Renal pelvis (tissue), 12 donors: ENCODE data around the gene GAN. TPM values are rescaled to one million over a fixed set of nuclear protein-coding genes. Genes with fewer than 3 reads are reported as not detected.

Experiments used
- DNase-seq: peaks from one replicate; pipeline ENCODE4 v3.0.0-alpha.2; 2013
- long read RNA-seq, 16 experiments: transcript quantifications; one replicate each; lab custom pipeline, GENCODE V29; 2026
- polyA plus RNA-seq, 3 donors: library from polyadenylated mRNA; unstranded; fragments of 120-200 nt; gene quantifications; one replicate each; pipeline ENCODE4 v1.2.1, GENCODE V29; 2013; ENCODE audit not compliant: insufficient read length in 3 of 3

The GAN gene, protein sequence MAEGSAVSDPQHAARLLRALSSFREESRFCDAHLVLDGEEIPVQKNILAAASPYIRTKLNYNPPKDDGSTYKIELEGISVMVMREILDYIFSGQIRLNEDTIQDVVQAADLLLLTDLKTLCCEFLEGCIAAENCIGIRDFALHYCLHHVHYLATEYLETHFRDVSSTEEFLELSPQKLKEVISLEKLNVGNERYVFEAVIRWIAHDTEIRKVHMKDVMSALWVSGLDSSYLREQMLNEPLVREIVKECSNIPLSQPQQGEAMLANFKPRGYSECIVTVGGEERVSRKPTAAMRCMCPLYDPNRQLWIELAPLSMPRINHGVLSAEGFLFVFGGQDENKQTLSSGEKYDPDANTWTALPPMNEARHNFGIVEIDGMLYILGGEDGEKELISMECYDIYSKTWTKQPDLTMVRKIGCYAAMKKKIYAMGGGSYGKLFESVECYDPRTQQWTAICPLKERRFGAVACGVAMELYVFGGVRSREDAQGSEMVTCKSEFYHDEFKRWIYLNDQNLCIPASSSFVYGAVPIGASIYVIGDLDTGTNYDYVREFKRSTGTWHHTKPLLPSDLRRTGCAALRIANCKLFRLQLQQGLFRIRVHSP
- 1 to 10 TPM; 2.3 to 3.5 (median 3.4) TPM for polyA plus RNA-seq
- long read RNA-seq, donor 1: 0 reads
- long read RNA-seq, donor 2: 0 reads
- long read RNA-seq, donor 3: 0 reads
- long read RNA-seq, donor 4: 0 reads
- long read RNA-seq, donor 5: 0 reads
- long read RNA-seq, donor 6, full-length matches to known transcripts: 2 of 2 reads
- long read RNA-seq, donor 6, partial matches to known transcripts: 0 of 2 reads
- long read RNA-seq, donor 6, other reads (novel, unspliced or antisense): 0 of 2 reads
- long read RNA-seq, donor 7: 0 reads
- long read RNA-seq, donor 8: 0 reads
- long read RNA-seq, donor 9: 0 reads
- long read RNA-seq, donor 10: 0 reads
- long read RNA-seq, donor 11: 0 reads
- long read RNA-seq, donor 12, full-length matches to known transcripts: 2 of 2 reads
- long read RNA-seq, donor 12, partial matches to known transcripts: 0 of 2 reads
- long read RNA-seq, donor 12, other reads (novel, unspliced or antisense): 0 of 2 reads
- long read RNA-seq, donor 13: 0 reads
- long read RNA-seq, donor 14: 0 reads
- long read RNA-seq, donor 15: 0 reads
- long read RNA-seq, donor 16: 0 reads

DNA sequence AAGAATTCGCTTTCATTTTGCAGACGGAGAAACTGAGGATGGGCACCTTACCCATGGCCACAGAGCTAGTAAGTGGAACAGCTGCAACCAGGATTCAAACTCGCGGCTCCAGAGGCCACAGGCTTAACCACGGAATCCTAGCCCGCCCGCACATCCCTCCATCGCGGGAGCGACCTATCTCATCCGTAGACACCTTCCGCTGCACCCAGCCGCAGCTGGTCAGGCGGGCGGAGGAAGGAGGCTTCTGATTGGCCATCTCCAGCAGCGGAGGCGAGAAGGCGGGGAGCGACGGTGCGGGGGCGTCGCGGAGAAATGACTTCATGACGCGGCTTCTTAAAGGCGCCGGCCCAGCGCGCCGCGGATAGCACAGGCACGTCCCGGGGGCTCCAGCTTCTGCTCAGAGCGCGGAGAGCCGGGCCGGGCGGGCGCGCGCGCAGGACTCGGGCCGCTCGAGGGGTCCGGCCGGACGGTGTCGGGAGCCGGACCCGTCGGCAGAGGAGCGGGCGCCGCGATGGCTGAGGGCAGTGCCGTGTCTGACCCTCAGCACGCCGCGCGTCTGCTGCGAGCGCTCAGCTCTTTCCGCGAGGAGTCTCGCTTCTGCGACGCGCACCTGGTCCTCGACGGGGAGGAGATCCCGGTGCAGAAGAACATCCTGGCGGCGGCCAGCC, at the start of gene GAN:
TSS of gene GAN (plus strand) at position 360 of the 668 bp plus-strand sequence. CDS start at position 512, 152 bp downstream.
- DNase-seq: peak; percentile 95

GRCh38 chr16:81265052-81265451, 49.7 kb upstream of the GAN start:
- DNase-seq: no peak

- DNase-seq: no peak
These were observed 48.9 kb upstream of the GAN start for GRCh38 chr16:81265658-81266451.

GRCh38 chr16:81266680-81267095, 48.1 kb upstream of the GAN start:
- no peak for DNase-seq

DNA sequence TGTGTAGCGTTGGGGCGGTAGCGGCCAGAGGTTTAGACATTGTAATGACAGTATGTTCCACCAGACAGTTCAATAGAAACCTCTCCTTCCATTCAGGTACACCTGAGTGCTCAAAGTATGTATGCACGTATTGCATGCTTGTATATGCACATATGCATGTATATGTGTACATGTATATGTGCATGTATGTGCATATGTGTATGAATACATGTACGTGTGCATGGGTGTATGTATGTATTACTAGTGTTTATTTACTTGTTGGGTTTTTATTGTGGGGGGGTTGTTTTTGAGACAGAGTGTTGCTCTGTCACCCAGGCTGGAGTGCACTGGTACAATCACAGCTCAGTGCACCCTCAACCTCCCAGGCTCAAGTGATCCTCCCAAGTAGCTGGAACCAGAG, 46.3 kb upstream of the GAN start:
- no peak for DNase-seq

GRCh38 chr16:81273223-81273950, 41.4 kb upstream of the GAN start:
- DNase-seq: no peak

- DNase-seq: no peak
These were observed 39.7 kb upstream of the GAN start for GRCh38 chr16:81275064-81275532.

- DNase-seq: no peak
These were observed 39.0 kb upstream of the GAN start for GRCh38 chr16:81275795-81276194.

DNA sequence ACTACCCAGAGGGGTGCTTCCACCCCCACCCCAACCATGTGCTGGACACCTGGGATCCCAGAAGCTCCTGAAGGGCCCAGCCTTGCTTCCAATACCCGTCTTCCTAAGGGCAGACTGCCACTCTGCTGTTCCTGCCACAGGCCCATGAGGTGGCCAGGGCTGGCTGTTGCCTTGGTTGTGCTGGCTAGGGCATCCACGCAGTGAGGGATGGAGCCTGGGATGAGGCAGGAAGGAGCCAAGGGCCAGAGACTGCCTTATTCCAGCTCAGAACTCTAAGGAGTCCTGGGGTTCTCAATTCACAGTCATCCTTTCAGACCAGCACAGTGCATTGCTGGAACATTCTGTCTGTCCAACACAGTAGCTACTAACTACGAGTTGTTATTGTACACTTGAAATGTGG, 38.4 kb upstream of the GAN start:
- DNase-seq: no peak

DNA sequence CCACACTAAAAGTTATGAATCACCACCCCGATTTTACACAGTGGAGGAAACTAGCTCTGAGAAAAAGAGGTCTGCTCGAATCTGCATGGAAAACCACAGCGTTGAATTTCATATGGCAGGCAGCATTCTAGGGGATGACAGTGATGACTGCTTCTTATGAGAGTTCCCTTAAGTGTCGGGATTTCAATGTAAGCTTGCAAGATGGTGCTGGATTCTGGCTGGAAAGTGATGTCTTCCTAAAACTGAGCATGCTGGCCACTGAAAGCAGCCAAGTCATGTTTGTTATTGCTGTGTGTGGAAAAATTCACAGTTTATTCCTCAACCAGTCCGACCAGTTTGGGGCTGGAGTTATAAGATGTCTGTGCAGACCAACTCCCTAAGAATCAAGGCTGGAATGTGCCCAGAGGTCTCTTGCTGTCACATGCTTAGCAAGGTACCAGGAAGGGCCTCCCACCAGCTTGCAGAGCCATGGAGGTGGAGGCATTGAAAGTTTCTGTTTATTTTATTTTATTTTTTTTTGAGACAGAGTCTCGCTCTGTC, 37.2 kb upstream of the GAN start:
- peak; percentile 12 for DNase-seq

GRCh38 chr16:81278526-81278925, 36.2 kb upstream of the GAN start:
- DNase-seq: no peak

DNA sequence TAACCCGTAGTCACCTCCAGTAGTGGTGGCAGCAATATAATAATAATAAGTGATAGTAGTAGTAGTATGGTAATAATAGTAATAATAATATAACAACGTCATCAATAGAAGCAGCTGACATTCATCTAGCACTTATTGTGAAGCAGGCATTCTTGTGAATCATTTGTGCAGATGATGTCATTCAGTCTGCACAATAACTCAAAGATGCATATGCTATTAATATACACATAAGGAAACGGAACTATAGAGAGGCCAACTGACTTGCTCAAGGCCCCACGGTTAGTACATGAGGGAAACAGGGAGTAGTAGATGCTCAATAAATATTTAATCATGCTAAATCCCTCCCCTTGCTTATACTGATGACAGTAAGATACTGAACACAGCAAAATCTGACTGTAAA, 35.4 kb upstream of the GAN start:
- no peak for DNase-seq

- no peak for DNase-seq
These were observed 34.4 kb upstream of the GAN start for GRCh38 chr16:81280393-81280792.

- DNase-seq: no peak
These were observed 31.7 kb upstream of the GAN start for GRCh38 chr16:81283044-81283443.

DNA sequence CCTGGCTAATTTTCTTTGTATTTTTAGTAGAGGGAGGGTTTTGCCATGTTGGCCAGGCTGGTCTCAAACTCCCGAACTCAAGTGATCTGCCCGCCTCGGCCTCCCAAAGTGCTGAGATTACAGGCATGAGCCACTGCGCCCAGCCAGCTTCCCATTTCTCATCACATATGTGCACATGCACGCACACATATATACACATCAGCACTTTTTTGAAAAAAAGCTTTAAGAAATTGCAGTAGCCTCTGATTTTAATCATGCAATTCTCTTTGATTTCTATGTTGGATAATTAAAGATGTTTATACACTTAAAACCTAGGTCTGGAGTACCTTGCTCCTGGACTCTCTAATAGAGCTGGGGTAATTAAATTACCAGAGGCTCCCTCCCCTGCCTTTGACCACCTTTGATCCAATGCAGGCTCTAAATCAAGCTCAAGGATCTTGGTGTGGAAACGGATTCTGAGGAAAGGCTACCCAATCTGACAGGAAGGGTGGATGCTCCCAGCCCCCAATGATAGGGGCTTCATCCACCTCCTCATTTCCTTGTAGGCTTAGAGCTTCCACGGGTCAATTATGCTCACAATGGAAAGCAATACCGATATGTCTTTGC, 29.7 kb upstream of the GAN start:
- no peak for DNase-seq

DNA sequence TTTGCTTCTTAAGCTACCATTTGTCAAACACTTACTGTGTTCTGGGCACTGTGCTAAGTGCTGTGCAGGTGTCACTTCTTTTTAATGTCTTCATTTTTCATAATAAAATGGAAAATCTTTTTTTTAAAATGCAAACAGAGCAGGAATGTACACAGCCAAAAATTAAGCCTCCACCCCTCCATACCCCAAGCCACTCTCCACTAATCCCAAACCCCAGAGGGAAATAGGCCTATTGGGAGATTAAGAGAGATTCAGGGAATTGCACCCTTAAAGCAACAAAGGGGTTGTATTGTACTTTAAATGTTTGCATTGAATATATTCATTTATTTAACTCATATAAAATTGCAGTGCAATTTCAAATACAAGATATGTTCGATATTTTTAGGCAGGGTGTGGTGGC, 28.6 kb upstream of the GAN start:
- no peak for DNase-seq

- DNase-seq: no peak
These were observed 23.6 kb upstream of the GAN start for GRCh38 chr16:81291117-81291516.

DNA sequence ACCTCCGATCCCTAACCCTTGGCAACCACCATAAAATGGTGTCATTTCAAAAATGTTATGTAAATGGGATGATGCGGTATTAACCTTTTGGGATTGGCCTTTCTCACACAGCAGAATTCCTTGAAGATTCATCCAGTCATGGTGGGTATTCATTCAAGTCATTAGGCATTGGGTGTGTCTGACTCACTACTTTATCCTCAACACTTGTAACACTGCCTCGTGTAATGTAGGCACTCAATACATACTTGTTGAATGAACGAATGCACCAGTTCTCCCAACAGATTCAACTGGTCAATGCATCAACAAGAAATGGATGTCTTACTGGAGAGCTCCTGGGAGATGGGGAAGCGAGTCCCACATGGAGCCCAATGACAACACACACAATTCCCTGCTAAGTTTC, 21.8 kb upstream of the GAN start:
- no peak for DNase-seq
